H1 (cell line): ENCODE measurements around the gene PPP2R2C. TPM values are rescaled to one million over a fixed set of nuclear protein-coding genes. Genes with fewer than 3 reads are reported as not detected.

Experiments used
- CTCF ChIA-PET: fragments of 300-600 bp; sonication (Branson Sonifier 250); formaldehyde crosslinking; loops from one replicate; lab custom pipeline; 2021; ENCODE audit not compliant: partially characterized antibody; lab: Charles Lee
- POLR2A ChIA-PET: fragments of 300-600 bp; sonication (Branson Sonifier 250); formaldehyde crosslinking; loops from one replicate; lab custom pipeline; 2021; ENCODE audit warnings: inconsistent platforms; ENCODE audit not compliant: partially characterized antibody; lab: Charles Lee
- DNase-seq, 2 experiments: peaks; one replicate each; pipeline versions ENCODE4 v3.0.0 to v3.0.0-alpha.2; 2010 to 2022; ENCODE audit warnings: low spot score in 2 of 2, low read depth in 1 of 2, mixed read lengths in 1 of 2
- FAIRE-seq: peaks from 2 replicates; lab custom pipeline; 2011; peaks lifted over from hg19 to GRCh38; lab: Jason Lieb, UNC
- H2AFZ ChIP-seq: 2 replicates; pipeline ENCODE4 v1.8.1; 2012; ENCODE audit warnings: low read length, inconsistent platforms
- H2AK5ac ChIP-seq: 2 replicates; pipeline ENCODE4 v1.6.1; 2013; ENCODE audit warnings: low read depth, low read length
- H2BK120ac ChIP-seq: replicated peaks from 2 replicates; pipeline ENCODE3; 2013; ENCODE audit warnings: low read depth, low read length, inconsistent platforms
- H2BK12ac ChIP-seq: 2 replicates; pipeline ENCODE4 v1.6.1; 2013; ENCODE audit warnings: low read depth, low read length
- H2BK15ac ChIP-seq: 2 replicates; pipeline ENCODE4 v1.6.1; 2013; ENCODE audit warnings: low read length
- H2BK20ac ChIP-seq: 2 replicates; pipeline ENCODE4 v1.6.1; 2013; ENCODE audit warnings: low read length
- H2BK5ac ChIP-seq: 2 replicates; pipeline ENCODE4 v1.6.1; 2013; ENCODE audit warnings: low read depth, low read length
- H3K14ac ChIP-seq: 2 replicates; pipeline ENCODE4 v1.6.1; 2013; ENCODE audit warnings: inconsistent platforms; ENCODE audit not compliant: insufficient read length
- H3K18ac ChIP-seq: 2 replicates; pipeline ENCODE4 v1.6.1; 2013; ENCODE audit warnings: low read length; ENCODE audit errors: extremely low read depth
- H3K23ac ChIP-seq: 2 replicates; pipeline ENCODE4 v1.6.1; 2013; ENCODE audit warnings: inconsistent platforms; ENCODE audit not compliant: insufficient read length
- H3K23me2 ChIP-seq: 2 replicates; pipeline ENCODE4 v1.6.1; 2013; ENCODE audit warnings: low read depth, low read length
- H3K27ac ChIP-seq: 2 replicates; pipeline ENCODE4 v1.6.1; 2011; ENCODE audit warnings: low read depth, low read length, inconsistent platforms
- H3K27me3 ChIP-seq, 4 experiments: replicated peaks in 1 of 4; 1 replicate in 1 of 4; 2 replicates in 3 of 4; pipeline versions ENCODE4 v1.6.1 to v1.8.1; 2011 to 2013; ENCODE audit warnings: low read length in 3 of 4, mild to moderate bottlenecking in 3 of 4, inconsistent platforms in 2 of 4, mixed read lengths in 2 of 4, moderate library complexity in 1 of 4; ENCODE audit not compliant: control insufficient read depth in 3 of 4, insufficient read depth in 3 of 4; ENCODE audit errors: extremely low read depth in 1 of 4
- H3K36me3 ChIP-seq, 4 experiments: 2 replicates each; pipeline versions ENCODE4 v1.6.1 to v1.8.1; 2011 to 2013; ENCODE audit warnings: mild to moderate bottlenecking in 4 of 4, low read length in 3 of 4, moderate library complexity in 2 of 4, control low read depth in 1 of 4, inconsistent platforms in 1 of 4; ENCODE audit not compliant: insufficient read depth in 4 of 4, control insufficient read depth in 2 of 4
- H3K4ac ChIP-seq: replicated peaks from 2 replicates; pipeline ENCODE3; 2013; ENCODE audit warnings: low read length, low read depth, mixed read lengths, inconsistent platforms; ENCODE audit not compliant: insufficient read length
- H3K4me1 ChIP-seq, 4 experiments: replicated peaks in 1 of 4; 1 replicate in 1 of 4; 2 replicates in 3 of 4; pipeline versions ENCODE4 v1.6.1 to v1.8.1; 2011 to 2013; ENCODE audit warnings: low read length in 3 of 4, inconsistent platforms in 2 of 4, mixed read lengths in 1 of 4; ENCODE audit not compliant: insufficient read depth in 4 of 4, control insufficient read depth in 3 of 4
- H3K4me2 ChIP-seq, 2 experiments: 2 replicates each; pipeline versions ENCODE4 v1.6.1 to v1.8.1; 2011 to 2013; ENCODE audit warnings: low read depth in 2 of 2, low read length in 2 of 2, control low read depth in 1 of 2, inconsistent platforms in 1 of 2, mild to moderate bottlenecking in 1 of 2; ENCODE audit not compliant: insufficient read depth in 1 of 2
- H3K4me3 ChIP-seq, 4 experiments: fragments of 200-600, 300-600 bp in 1 of 4; sonication (generic), shearing (Covaris generic), sonication (Bioruptor Twin) in 1 of 4; 2 replicates each; pipeline versions ENCODE4 v1.5.1 to v1.8.1; 2011 to 2016; ENCODE audit warnings: low read length in 4 of 4, low read depth in 3 of 4, control low read depth in 2 of 4, inconsistent platforms in 2 of 4, mild to moderate bottlenecking in 2 of 4, mixed read lengths in 1 of 4, moderate library complexity in 1 of 4; ENCODE audit not compliant: insufficient read depth in 2 of 4; ENCODE audit errors: extremely low read depth in 1 of 4
- H3K56ac ChIP-seq: replicated peaks from 2 replicates; pipeline ENCODE3; 2013; ENCODE audit warnings: low read depth, mild to moderate bottlenecking, mixed read lengths, low read length, inconsistent platforms; ENCODE audit not compliant: insufficient read length
- H3K79me1 ChIP-seq: 2 replicates; pipeline ENCODE4 v1.6.1; 2013; ENCODE audit warnings: low read depth, low read length, control low read depth
- H3K79me2 ChIP-seq, 2 experiments: 2 replicates each; pipeline versions ENCODE4 v1.6.1 to v1.8.1; 2012 to 2013; ENCODE audit warnings: low read length in 2 of 2, mild to moderate bottlenecking in 2 of 2, inconsistent platforms in 1 of 2; ENCODE audit not compliant: insufficient read depth in 2 of 2, control insufficient read depth in 1 of 2
- H3K9ac ChIP-seq, 4 experiments: replicated peaks in 1 of 4; 1 replicate in 1 of 4; 2 replicates in 3 of 4; pipeline versions ENCODE4 v1.6.1 to v1.8.1; 2011 to 2013; ENCODE audit warnings: low read depth in 3 of 4, low read length in 3 of 4, control low read depth in 2 of 4, mild to moderate bottlenecking in 2 of 4, moderate library complexity in 2 of 4, inconsistent platforms in 1 of 4; ENCODE audit errors: extremely low read depth in 1 of 4
- H3K9me3 ChIP-seq, 2 experiments: 2 replicates each; pipeline versions ENCODE4 v1.6.1 to v1.8.1; 2012 to 2013; ENCODE audit warnings: mild to moderate bottlenecking in 2 of 2, moderate library complexity in 2 of 2, control low read depth in 1 of 2, inconsistent platforms in 1 of 2, low read depth in 1 of 2, low read length in 1 of 2, mixed read lengths in 1 of 2; ENCODE audit not compliant: insufficient read depth in 2 of 2
- H4K20me1 ChIP-seq, 2 experiments: replicated peaks in 1 of 2; 2 replicates each; pipeline versions ENCODE3 to v1.8.1; 2011 to 2013; ENCODE audit warnings: inconsistent platforms in 2 of 2, low read length in 2 of 2, mild to moderate bottlenecking in 1 of 2; ENCODE audit not compliant: insufficient read depth in 2 of 2, control insufficient read depth in 1 of 2
- H4K5ac ChIP-seq: 2 replicates; pipeline ENCODE4 v1.6.1; 2013; ENCODE audit warnings: low read length, low read depth, mixed read lengths, inconsistent platforms; ENCODE audit not compliant: insufficient read length
- H4K8ac ChIP-seq: 2 replicates; pipeline ENCODE4 v1.8.0; 2013; ENCODE audit warnings: mild to moderate bottlenecking, moderate library complexity, low read length, inconsistent platforms; ENCODE audit not compliant: insufficient read depth; ENCODE audit errors: extremely low read depth
- H4K91ac ChIP-seq: replicated peaks from 2 replicates; pipeline ENCODE3; 2013; ENCODE audit warnings: low read length, mixed read lengths, inconsistent platforms; ENCODE audit not compliant: insufficient read length
- WGBS, 2 experiments: shearing (Covaris generic) in 1 of 2; methylation state at CpG; one replicate each; pipeline versions ENCODE4 v1.1.6 to v1.1.7; 2013 to 2015; ENCODE audit warnings: low lambda C conversion rate in 2 of 2, mixed read lengths in 2 of 2, inconsistent platforms in 1 of 2, low coverage in 1 of 2, missing lambda C conversion rate in 1 of 2; ENCODE audit not compliant: insufficient replicate concordance in 2 of 2, insufficient coverage in 1 of 2, insufficient read length in 1 of 2; ENCODE audit errors: extremely low coverage in 1 of 2, missing lambda C conversion rate in 1 of 2; 5-methylcytosine and 5-hydroxymethylcytosine counted together
- polyA plus RNA-seq, 7 experiments: library from polyadenylated mRNA; depleted of rRNA in 3 of 7; stranded (reverse) in 5 of 7; unstranded in 2 of 7; fragments of >200 nt in 5 of 7; fragments of 200-250 nt in 2 of 7; gene quantifications; 1 replicate in 5 of 7; 2 replicates in 1 of 7; 4 replicates in 1 of 7; pipeline versions ENCODE4 v1.2.1 to v1.2.3, GENCODE V29; 2011 to 2013; ENCODE audit warnings: missing spikeins in 2 of 7, mixed read lengths in 2 of 7
- total RNA-seq: library from RNA; stranded (reverse); fragmentation: NEBNext Ultra II Directional; extraction: Animal tissue kit (Norgen Biotek cat#: 25700); gene quantifications from 2 replicates; pipeline ENCODE4 v1.2.1, GENCODE V29; 2021

Gene PPP2R2C
- total and polyA plus RNA-seq, 2 of the 8 experiments (the other 6 are each of a cell fraction or from before 2014, with no cell fraction given) = 6.4 TPM

GRCh38 chr4:6385288-6385687 is 87.1 kb downstream of the PPP2R2C start:
- Histone ChIP-seq H3K56ac (no peak overlapping the region), H3K79me2 (no peaks in the 10 kb centered on the region), H2BK12ac (no peak overlapping the region), H4K5ac (no peak overlapping the region), H4K91ac (no peak overlapping the region), H3K23me2 (no peaks in the 10 kb centered on the region; the same call in 1 of the 2 replicates), H3K4ac (no peak overlapping the region), H2BK20ac (no peak overlapping the region), H3K27ac (no peak overlapping the region), H3K23ac (no peak overlapping the region), H3K4me2 (no peak overlapping the region), H3K27me3 (no peaks in the 10 kb centered on the region), H3K79me1 (no peaks in the 10 kb centered on the region), H2BK5ac (no peak overlapping the region), H3K36me3 (no peaks in the 10 kb centered on the region), H3K9me3 (no peaks in the 10 kb centered on the region), H2BK15ac (no peak overlapping the region), H2BK120ac (no peak overlapping the region), H3K4me1 (peaks cover 0 to 2% (median 0%) of the 10 kb centered on the region in 4 experiments; a peak in 1 of 7 replicates), H3K18ac (no peak overlapping the region), H3K14ac (no peak overlapping the region), H2AFZ (no peak overlapping the region), H2AK5ac (no peak overlapping the region), H4K8ac (no peak overlapping the region), H3K9ac (no peak overlapping the region), H4K20me1 (peaks cover 0 to 4% of the 10 kb centered on the region in 2 experiments), H3K4me3 (no peak overlapping the region)
- DNase-seq (no peak), FAIRE-seq (no peak)
- CTCF ChIA-PET = interaction anchor here (1.0 to 4.4 kb wide), 6 partner anchors 13 to 135 kb away, joined by 3 to 16 read pairs (median 4); no protein-coding TSS in a partner anchor
- POLR2A ChIA-PET = interaction anchor here (1.1 kb wide), 1 partner anchor 15 kb away, joined by 3 read pairs; no protein-coding TSS in a partner anchor
- 100% methylated on average over 2 of the region's 2 CpGs; no CpG with 5 or more reads in 1 of the 2 experiments for WGBS, 2 experiments
